GM23338 (cell line): Measurements from ENCODE around the gene NEK7. TPM values are rescaled to one million over a fixed set of nuclear protein-coding genes. Genes with fewer than 3 reads are reported as not detected.

Source experiments
- ATAC-seq: fragments of 200-7000 bp; cut with Tn5 transposase; 3 replicates; pipeline ENCODE4 v1.9.1; 2020
- DNase-seq: peaks from one replicate; pipeline ENCODE4 v3.0.0-alpha.2; 2015; ENCODE audit warnings: low spot score
- H2AFZ ChIP-seq: fragments of 200-600 bp; sonication (generic); 2 replicates; pipeline ENCODE4 v1.8.0; 2016; ENCODE audit warnings: antibody characterized with exemption, mild to moderate bottlenecking, moderate library complexity
- H3F3A ChIP-seq: fragments of 200-600 bp; sonication (generic); replicated peaks from 2 replicates; pipeline ENCODE4 v1.8.0; 2017; ENCODE audit warnings: antibody characterized with exemption, mixed run types, low read depth
- H3K27ac ChIP-seq: fragments of 200-600 bp; sonication (generic); 2 replicates; pipeline ENCODE4 v1.6.1; 2016; ENCODE audit warnings: low read depth
- H3K27me3 ChIP-seq: fragments of 200-600 bp; sonication (generic); 2 replicates; pipeline ENCODE4 v1.8.0; 2016; ENCODE audit warnings: mild to moderate bottlenecking, mixed run types, moderate library complexity; ENCODE audit not compliant: insufficient read depth
- H3K36me3 ChIP-seq: fragments of 200-600 bp; sonication (generic); 2 replicates; pipeline ENCODE4 v1.8.0; 2016; ENCODE audit warnings: mild to moderate bottlenecking; ENCODE audit not compliant: insufficient read depth
- H3K4me1 ChIP-seq: fragments of 200-600 bp; sonication (generic); 2 replicates; pipeline ENCODE4 v1.8.0; 2016; ENCODE audit warnings: mild to moderate bottlenecking, moderate library complexity; ENCODE audit not compliant: insufficient read depth
- H3K4me2 ChIP-seq: fragments of 200-600 bp; sonication (generic); 2 replicates; pipeline ENCODE4 v1.7.1; 2017; ENCODE audit warnings: mixed run types
- H3K4me3 ChIP-seq: fragments of 200-600 bp; sonication (generic); 2 replicates; pipeline ENCODE4 v1.6.1; 2016; ENCODE audit warnings: mixed run types
- H3K79me2 ChIP-seq: fragments of 200-600 bp; sonication (generic); replicated peaks from 2 replicates; pipeline ENCODE4 v1.8.0; 2017; ENCODE audit warnings: mild to moderate bottlenecking; ENCODE audit not compliant: insufficient read depth
- H3K9me2 ChIP-seq: fragments of 200-600 bp; sonication (generic); 2 replicates; pipeline ENCODE4 v1.8.0; 2017; ENCODE audit not compliant: insufficient read depth
- H4K20me1 ChIP-seq: fragments of 200-600 bp; sonication (generic); replicated peaks from 2 replicates; pipeline ENCODE4 v1.8.0; 2017; ENCODE audit warnings: mild to moderate bottlenecking; ENCODE audit not compliant: insufficient read depth
- H3K27ac Mint-ChIP-seq: 2 replicates; pipeline ENCODE4 v1.8.0; 2020; ENCODE audit warnings: inconsistent platforms, mild to moderate bottlenecking, moderate library complexity, mixed read lengths
- H3K27me3 Mint-ChIP-seq: 3 replicates; pipeline ENCODE4 v1.8.0; 2022; ENCODE audit warnings: low read depth, mild to moderate bottlenecking, moderate library complexity, mixed read lengths, inconsistent platforms; ENCODE audit not compliant: insufficient read depth, poor library complexity
- H3K36me3 Mint-ChIP-seq: 3 replicates; pipeline ENCODE4 v1.8.0; 2021; ENCODE audit warnings: low read depth, mild to moderate bottlenecking, inconsistent platforms, moderate library complexity, mixed read lengths
- H3K4me1 Mint-ChIP-seq: 3 replicates; pipeline ENCODE4 v1.8.0; 2020; ENCODE audit warnings: mild to moderate bottlenecking, inconsistent platforms, mixed read lengths
- H3K4me3 Mint-ChIP-seq: 3 replicates; pipeline ENCODE4 v1.8.0; 2021; ENCODE audit warnings: moderate library complexity, mild to moderate bottlenecking, inconsistent platforms, mixed read lengths
- H3K9me3 Mint-ChIP-seq: 3 replicates; pipeline ENCODE4 v1.8.0; 2020; ENCODE audit warnings: moderate library complexity, mild to moderate bottlenecking, inconsistent platforms, mixed read lengths
- ETS1 ChIP-seq: IDR thresholded peaks from 2 replicates; pipeline ENCODE4 v1.6.1; 2016; ENCODE audit warnings: antibody characterized with exemption
- EZH2 ChIP-seq: fragments of 200-600 bp; sonication (generic); IDR thresholded peaks from one replicate; pipeline ENCODE4 v1.8.0; 2017; ENCODE audit warnings: antibody characterized with exemption, mild to moderate bottlenecking, low read depth; ENCODE audit not compliant: unreplicated experiment
- JUNB ChIP-seq: IDR thresholded peaks from one replicate; pipeline ENCODE4 v1.6.1; 2016; ENCODE audit warnings: antibody characterized with exemption; ENCODE audit not compliant: unreplicated experiment
- NANOG ChIP-seq: IDR thresholded peaks from 2 replicates; pipeline ENCODE4 v1.6.1; 2016; ENCODE audit warnings: antibody characterized with exemption, borderline replicate concordance
- ZNF331 ChIP-seq: fragments of 250-450 bp; sonication (Bioruptor Pico); IDR thresholded peaks from 2 replicates; pipeline ENCODE4 v1.5.0; 2020; ENCODE audit warnings: low read depth, mild to moderate bottlenecking, moderate library complexity
- ZNF462 ChIP-seq: fragments of 250-450 bp; sonication (Bioruptor Pico); IDR thresholded peaks from 2 replicates; pipeline ENCODE4 v1.5.0; 2020; ENCODE audit warnings: mild to moderate bottlenecking, moderate library complexity
- polyA plus RNA-seq: library from polyadenylated mRNA; unstranded; fragments of >200 nt; fragmentation: Nextera tagmentation; extraction: Ambion mirVana; gene quantifications from 2 replicates; pipeline ENCODE4 v1.2.1, GENCODE V29; 2016
- total RNA-seq: library from RNA; depleted of rRNA; stranded (reverse); fragments of >200 nt; shearing (Covaris generic); gene quantifications from 2 replicates; pipeline ENCODE4 v1.2.3, GENCODE V29; 2014

NEK7 gene
- total and polyA plus RNA-seq, 2 experiments from 2014 or later = 4.8 to 15.3 TPM

GRCh38 chr1:198168227-198168626 lies 11.4 kb downstream of the NEK7 start:
- no peak overlapping the region for H2AFZ ChIP-seq
- TF ChIP-seq ETS1 (no peak), ZNF462 (no peak), JUNB (no peak), NANOG (no peak), EZH2 (no peak), ZNF331 (CRISPR knock-in tag) (no peak)
- ATAC-seq = peak; percentile 31; the same call in 1 of the 3 replicates
- H3K36me3 ChIP-seq = no peaks in the 10 kb centered on the region
- no peaks in the 10 kb centered on the region for H3F3A ChIP-seq
- H3K27ac Mint-ChIP-seq = peak overlapping the region; percentile 57
- H3K4me1 Mint-ChIP-seq = peaks cover 43% of the 10 kb centered on the region
- no peak overlapping the region for H3K4me3 Mint-ChIP-seq
- no peaks in the 10 kb centered on the region for H4K20me1 ChIP-seq
- no peaks in the 10 kb centered on the region for H3K9me3 Mint-ChIP-seq
- no peaks in the 10 kb centered on the region for H3K9me2 ChIP-seq
- peaks cover 100% of the 10 kb centered on the region for H3K79me2 ChIP-seq
- no peak overlapping the region for H3K4me3 ChIP-seq
- DNase-seq = no peak
- no peaks in the 10 kb centered on the region for H3K36me3 Mint-ChIP-seq
- H3K4me1 ChIP-seq = peaks cover 20% of the 10 kb centered on the region
- peak overlapping the region; percentile 50 for H3K4me2 ChIP-seq
- no peaks in the 10 kb centered on the region for H3K27me3 ChIP-seq
- no peak overlapping the region for H3K27ac ChIP-seq
- no peaks in the 10 kb centered on the region for H3K27me3 Mint-ChIP-seq
